HG02884 (cell line): ENCODE results near the gene COX15.
"Not testable (repeated sequence)": the region's sequence is repeated elsewhere in the genome, so short reads cannot be mapped to it uniquely, and the experiment has no call there.

Source experiments
- ATAC-seq: cut with Tn5 transposase; IDR thresholded peaks from one replicate; pipeline ENCODE4 v1.9.1; 2021; ENCODE audit warnings: mild to moderate bottlenecking, moderate library complexity; ENCODE audit not compliant: unreplicated experiment

COX15 gene

DNA sequence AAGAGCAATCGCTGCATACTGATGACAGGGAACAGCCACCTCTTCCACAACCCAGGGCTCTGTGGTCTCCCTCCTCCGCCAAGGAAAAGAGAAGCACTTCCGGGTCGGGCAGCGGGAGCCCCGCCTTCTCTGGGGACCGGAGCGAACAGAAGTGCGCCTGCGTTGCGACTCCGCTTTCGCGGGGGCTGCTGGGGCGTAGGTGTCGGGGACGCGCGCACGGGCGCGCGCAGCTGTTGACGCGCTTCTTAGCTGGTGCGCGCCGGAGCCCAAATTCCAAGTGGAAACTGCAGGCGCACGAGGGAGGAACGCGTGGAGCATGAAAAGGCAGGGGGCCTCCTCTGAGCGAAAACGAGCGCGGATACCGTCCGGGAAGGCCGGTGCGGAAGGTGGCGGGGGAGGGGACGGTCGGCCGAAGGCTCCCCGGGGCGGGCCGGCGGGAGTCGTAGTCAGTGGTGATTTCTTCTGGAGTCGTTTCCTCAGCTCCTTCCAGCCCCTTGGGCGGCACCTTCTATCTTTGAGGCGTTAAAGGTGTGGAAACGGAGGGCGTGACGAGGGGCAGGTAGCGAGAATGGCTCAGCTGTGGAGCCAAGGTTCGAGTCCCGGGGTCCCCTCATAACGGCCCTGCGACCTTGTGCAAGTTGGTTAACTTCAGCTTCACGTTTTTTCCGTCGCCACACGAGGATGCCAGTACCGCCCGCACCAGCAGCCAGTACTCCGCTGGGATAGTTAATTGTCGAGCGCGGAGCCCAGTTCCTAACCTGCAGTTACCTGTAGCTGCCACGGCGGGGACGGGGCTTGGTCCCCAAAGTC is at the start of gene COX15, which contains the start of gene CUTC:
TSS of gene COX15 (minus strand) at position 95 of the 810 bp plus-strand sequence. CDS start at position 17, 78 bp downstream.
TSS of gene CUTC (plus strand) at position 202 of the 810 bp plus-strand sequence. CDS start at position 317, 115 bp downstream.
- ATAC-seq, result peak; percentile 80

DNA sequence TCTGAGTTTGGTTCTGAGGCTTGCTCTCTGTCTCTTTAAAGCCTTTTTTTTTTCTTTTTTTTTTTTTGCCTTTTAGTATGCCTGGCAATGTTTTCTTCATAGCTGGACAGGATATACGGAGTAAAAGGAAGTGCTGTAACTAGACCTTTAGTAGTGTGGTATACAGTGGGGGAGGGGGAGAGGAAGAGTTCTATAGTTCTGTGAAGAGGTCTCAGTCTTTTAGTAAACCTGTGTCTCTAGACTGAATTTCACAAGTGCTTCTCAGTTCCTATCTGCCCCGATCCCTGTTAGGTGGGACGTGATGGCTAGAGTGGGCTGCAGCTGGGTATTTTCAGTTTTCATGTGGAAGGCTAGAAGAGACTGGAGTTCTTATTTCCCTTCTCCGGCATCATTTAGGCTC is 47.4 kb upstream of the COX15 start:
- no peak for ATAC-seq

DNA sequence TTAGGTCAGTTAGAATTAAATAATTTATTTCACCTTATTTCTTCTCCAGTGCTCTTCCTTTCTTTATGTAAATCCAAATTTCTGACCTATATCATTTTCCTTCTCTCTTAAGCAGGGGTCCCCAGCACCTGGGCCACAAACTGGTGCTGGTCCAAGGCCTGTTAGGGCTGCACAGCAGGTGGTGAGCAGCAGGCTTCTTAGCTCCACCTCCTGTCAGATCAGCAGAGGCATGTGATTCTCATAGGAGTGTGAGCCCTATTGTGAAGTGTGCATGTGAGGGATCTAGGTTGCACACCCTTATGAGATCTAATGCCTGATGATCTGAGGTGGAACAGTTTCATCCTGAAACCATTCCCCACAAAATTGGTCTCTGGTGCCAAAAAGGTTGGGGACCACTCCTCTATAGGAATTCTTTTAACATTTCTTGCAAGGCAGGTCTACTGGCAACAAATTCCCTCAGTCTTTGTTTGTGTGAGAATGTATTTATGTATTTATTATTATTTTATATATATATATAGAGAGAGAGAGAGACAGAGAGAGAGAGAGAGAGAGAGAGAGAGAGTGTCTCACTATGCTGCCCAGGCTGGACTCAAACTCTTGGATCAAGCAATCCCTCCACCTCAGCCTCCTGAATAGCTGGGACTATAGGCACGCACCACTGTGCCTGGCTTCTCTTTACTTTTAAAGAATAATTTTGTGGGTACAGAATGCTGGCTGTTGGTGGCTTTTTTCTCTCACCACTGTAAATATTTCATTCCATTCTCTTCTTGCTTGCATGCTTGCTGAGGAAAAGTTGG is 46.2 kb upstream of the COX15 start:
- ATAC-seq, result no peak

DNA sequence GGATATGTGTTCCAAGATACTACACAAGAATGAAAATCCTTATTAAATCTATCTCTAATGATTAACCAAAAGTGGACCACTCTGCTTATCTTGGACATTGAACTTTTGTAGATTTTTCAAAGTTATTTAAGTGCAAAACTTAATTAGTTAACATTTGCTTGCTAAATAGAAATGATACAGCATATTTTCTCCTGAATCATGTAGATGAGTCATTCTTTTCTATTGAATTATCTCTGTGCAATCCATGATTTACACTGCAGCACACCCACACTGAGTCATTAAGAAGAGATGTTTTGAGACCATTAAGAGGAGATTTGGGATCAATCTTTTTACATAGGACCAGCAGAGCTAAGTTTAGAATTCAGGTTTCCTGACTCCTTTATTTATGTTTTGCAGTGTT is 43.9 kb upstream of the COX15 start:
- ATAC-seq, result no peak

DNA sequence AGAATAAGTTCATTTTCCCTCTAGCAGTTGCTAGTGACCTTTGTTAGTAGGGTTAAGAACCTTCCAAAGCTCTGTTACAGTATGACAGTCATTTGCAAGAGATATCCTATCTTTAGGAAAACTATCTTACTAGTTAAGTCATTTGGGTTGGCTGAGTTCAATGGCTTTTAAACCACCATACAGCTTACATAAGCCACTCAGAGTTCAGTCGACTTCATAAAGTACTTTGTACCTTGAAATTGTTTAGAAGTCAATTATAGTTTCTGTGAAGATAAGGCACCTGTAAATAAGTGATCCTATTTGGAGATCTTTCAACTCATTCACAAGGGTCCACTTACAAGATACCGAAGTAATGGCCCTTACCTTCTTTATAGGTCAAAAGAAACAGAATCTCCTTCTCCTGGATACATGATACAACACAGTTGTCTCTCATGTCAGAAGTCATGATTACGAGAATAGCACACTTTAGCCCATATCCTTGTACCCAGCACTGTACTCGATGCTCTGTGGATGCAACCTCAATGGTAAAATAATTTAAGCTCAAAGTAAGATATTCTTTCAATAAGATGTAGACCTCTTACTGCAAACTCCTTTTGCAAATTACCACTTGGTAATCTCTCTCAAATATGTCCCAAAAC is 38.6 kb upstream of the COX15 start:
- ATAC-seq, result no peak

DNA sequence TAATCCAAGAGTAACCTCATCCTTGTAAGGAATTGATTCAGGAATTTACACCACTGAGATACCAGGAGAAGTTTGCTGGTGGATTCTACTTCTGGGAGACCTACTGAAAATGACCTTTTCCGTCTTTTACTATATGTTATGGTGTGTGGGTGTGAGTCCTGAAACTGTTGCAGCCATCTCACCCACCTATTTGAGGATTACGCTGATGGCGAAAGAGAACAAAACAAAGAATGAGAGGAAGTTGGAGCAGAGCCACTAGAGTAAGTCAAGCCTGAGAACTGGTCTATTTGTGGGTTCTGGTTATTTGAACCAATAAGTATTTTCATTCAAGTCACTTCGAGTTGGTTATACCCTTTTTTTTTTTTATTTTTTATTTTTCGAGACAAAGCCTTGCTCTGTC is 37.8 kb upstream of the COX15 start:
- no peak for ATAC-seq

DNA sequence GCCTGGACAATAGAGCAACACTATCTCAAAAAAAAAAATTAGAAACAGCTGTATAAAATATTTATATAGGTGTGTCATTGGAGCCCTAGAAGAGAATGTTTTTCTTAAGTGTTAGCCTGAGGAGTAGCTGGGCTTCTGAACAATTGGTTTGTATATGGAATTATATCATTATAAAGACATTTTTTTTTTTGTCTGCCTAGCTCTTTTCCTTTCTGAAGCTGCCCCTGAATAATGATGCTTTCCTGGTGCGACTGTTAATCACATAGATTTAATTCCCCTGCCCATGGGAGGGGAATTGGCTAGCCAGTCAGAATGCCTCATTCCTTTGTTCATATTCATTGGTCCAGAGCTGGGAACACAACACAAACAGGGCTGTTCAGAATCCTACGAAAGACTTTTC is 36.6 kb upstream of the COX15 start:
- no peak for ATAC-seq

DNA sequence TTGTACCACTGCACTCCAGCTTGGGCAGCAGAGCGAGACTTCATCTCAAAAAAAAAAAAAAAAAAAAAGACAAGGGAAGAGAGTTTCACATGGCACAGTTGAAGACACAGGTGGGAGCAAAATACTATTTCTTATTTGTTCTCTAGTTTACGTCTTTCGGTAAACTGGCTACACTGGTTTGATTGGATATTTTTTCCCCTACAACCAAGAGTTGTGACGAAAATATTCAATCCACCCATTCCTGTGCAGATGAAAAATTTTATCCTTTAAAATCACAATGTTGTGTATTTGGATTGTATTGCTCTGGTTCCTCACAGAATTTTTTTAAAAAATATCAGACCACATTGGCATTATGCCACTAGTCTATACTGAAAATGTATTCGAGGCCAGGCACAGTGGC is 36.0 kb upstream of the COX15 start:
- ATAC-seq, result no peak

DNA sequence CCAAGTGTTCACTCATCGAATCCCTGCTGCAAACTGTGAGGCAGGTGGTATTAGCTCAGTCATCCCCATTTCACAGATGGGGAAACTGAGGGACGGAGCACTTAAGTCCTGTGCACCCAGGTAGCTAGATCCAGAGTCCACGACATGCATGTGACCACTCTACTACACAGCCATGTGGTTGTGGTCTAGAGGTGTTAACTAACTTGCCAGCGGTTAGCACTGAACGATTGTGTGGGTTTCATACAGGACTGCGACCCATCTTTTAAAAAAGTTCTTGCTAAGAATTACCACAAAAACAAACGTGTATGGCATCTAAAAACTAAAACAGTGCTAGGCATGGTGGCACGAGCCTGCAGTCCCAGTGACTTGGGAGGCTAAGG is 34.4 kb upstream of the COX15 start:
- no peak for ATAC-seq

DNA sequence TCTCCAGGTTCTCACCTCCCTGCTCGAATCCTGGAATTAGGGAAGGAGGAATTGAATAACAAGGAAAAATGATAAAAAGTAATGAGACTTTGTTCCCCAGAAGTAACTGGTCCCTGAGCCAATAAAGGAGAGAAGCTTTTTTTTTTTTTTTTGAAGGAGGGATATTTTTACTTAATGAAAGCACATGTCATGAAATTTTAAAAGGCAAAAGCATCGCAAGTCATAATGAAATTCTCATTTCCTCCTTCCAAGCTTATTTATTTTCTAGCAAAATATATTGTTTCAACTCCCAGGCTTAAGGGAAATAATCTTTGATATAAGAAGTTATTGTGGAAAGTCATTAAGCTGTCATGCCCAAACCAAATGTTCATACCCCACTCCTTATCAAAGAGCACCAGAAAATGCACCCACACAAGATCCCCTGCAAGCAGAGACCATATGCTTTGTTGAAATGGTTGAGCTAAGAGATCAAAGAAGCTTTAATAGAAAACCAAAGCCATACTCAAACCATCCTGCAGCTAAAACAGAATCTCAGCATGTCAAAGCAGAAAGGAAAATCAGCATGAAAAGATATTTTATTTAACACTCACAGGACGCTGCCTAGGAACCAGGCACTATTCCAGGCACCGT is 33.9 kb upstream of the COX15 start:
- ATAC-seq, result no peak

DNA sequence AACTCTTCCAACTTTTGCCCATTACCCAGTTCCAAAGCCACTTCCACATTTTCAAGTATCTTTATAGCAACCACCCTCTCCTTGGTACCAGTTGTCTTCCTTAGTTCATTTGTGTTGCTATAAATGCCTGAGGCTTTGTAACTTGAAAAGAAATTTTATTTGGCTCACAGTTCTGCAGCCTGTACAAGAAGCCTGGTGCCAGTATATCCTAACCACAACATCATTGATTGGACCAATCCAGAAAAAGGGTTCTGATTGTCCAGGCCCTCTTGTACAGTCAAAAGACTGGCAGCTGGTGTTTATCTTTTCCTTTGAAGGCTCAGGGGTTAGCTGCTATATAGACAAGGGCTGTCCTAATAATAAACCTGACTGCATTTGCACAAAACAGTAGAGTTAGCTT is 29.4 kb upstream of the COX15 start:
- ATAC-seq, result no peak

DNA sequence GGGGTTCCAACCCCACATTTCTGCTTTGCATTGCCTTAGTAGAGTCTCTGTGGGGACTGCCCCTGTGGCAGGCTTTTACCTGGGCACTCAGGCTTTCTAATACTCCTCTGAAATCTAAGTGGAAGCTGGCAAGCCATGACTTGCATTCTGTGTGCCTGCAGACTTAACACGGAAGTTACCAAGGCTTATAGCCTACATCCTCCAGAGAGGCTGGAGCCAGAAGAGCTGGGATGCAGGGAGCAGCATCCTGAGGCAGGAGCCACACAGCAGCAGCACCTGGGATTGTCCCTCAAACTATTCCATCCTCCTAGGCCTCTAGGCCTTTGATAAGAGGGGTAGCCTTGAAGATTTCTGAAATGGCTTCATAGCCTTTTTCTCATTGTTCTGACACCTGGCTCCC is 28.4 kb upstream of the COX15 start:
- no peak for ATAC-seq

DNA sequence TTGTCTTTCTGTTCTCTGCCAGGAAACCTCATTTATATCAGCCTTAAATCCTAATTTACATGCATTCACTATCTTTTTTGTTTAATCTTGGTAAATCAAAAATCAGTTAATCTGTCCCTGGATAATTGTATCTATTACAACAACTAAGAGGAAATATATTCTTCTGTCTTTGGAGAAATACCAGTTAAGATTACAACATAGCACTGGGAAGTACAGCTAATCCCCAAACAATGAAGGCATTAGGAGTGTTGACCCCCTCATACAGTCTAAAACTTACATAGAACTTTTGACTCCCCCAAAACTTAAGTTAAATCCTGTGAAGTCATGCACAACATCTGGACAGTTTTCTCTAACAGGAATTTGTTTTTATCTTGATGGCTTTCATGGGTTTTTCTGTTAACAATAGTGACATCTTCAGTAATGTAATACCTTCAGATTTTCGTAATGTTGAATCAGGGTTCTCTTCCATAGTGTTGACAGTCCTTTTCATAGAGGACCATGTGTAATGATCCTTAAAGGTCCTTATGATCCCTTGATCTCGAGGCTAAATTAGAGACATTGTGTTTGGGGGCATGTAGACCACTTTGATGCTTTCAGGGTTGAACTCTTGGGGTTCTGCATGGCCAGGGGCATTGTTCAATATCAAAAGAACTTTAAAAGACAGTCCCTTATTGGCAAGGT is 26.4 kb upstream of the COX15 start:
- no peak for ATAC-seq

DNA sequence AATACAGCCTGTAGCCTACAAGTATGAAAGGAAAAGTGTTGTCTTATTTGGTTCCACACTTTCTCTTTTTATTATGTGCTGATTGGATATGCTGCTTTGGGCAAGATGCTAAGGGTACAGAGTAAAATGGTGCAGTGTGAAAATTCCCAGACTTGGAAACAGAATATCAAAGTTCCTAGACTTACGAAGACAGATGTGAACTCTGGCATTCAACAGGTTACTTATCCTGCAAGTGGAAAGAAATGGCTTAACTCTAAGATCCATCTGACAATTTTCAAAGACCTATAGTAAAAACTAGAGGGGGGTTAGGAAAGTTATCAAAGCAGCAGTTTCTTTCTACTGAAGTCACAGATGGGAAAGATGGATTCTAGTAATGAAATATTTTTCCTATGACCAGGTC is 24.2 kb upstream of the COX15 start:
- no peak for ATAC-seq

DNA sequence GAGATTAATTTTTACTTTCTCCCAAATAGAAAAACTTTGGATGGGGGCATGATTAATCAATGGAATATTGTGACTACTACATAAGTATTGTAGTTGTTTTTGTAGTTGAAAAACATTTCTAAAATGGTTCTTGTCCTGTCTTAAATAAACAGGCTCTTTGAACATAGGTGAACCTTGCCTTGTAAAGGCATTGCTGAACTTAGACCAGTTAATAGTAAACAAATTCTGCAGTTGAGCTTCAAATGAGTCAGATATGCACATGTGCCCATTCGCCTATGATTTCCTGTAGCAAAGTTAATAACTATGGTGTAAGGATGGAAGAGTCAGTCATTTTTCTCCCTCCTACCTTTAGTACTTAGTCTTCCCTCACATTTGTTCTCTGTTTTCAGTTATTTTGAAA is 22.7 kb upstream of the COX15 start:
- ATAC-seq, result no peak

DNA sequence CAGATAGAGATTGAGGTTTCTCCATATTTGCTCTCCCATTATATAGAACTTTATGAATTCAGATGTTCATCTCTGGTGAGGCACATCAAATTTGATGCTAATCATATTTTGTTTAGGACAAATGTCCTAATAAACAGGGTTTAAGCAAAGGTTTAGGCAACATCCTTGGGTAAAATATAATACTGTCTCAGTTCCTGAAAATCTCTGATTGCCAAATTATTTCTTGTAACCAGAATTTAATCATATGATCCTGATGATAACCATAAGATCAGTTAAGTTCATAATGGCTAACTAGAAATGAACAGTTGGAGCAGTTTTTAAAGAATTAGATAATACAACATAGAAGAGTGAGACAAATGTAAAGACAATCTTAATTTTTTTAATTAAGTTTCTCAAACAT is 18.7 kb upstream of the COX15 start:
- no peak for ATAC-seq

DNA sequence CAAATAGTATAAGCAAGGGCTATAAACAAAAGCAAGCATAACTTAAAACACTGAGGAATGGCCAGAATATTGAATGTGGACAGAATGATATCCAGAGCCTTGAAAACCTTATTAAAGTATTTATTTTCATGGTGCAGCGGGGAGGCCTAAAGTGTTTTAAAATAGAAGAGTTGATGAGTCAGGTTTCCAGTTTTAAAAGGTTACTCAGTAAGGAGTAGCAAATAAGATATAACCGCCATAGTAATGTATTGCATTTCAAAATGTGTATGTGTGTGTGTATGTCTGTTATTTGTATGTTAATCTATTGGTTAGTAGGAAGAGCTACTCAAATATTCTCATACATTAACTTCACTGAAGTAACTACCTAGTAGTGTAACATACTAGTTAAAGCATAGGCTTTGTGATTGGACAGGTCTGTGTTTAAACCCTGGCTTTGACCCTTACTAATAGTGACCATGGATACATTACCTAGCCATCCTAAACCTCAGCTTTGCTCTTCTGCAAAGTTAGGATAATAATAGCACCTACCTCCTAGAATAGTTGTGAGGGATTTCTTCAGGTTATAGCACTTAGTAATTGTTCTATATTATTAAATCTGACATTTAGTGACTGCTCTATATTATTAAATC is 17.0 kb upstream of the COX15 start:
- no peak for ATAC-seq

DNA sequence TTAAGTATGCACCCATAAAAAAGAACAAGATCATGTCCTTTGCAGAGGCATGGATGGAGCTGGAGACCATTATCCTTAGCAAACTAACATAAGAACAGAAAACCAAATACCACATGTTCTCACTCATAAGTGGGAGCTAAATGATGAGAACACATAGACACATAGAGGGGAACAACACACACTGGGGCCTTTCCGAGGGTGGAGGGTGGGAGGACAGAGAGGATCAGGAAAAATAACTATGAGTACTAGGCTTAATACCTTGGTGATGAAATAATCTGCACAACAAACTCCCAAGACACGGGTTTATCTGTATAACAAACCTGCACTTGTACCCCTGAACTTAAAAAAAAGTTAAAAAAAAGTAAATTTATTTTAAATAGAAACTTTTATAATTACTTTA is 14.2 kb upstream of the COX15 start:
- not testable (repeated sequence) for ATAC-seq

DNA sequence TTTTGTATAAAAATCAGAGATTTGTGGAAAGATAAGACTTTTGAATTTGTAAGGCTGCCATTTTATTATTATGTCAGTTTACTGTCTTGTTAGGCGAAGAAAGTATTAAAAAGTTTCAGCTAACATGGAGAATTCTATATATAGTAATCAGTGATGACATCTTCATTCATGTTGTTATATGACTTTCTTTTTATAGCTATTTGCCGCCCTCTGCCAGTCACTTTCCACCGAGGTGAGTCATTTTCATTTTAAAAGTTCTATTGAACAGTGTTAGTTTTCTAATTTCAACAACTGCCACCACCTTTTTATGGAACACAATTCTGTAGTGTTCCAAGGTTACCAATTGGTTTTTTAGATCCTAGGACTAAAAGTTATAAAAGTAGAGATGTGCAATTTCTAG is 11.9 kb upstream of the COX15 start:
- no peak for ATAC-seq

DNA sequence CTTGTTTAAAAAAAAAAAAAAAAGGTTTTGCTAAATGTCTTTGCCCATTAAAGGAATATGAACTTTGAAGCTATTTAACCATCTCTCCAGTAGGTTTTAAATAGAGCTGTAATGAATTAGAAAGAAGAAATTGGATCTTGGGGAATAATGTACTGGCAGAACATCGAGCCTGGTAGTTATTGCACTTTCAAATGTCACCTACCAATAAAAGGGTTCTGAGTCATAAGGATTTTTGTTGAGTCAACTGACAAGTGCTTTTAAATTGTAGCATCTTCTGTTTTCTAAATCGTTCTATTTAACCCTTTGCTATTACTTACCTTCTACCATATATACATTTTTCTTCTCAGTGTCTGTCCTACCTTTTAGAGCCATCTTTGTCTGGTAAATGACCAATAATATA is 10.8 kb upstream of the COX15 start:
- no peak for ATAC-seq
